Heart left ventricle (tissue), 16 donors: ENCODE measurements around the gene CETN2. TPM values are rescaled to one million over a fixed set of nuclear protein-coding genes. Genes with fewer than 3 reads are reported as not detected.
"Not testable (repeated sequence)": the region's sequence is repeated elsewhere in the genome, so short reads cannot be mapped to it uniquely, and the experiment has no call there.

Experiments used
- ATAC-seq, 4 donors: fragments of 200-7000 bp; cut with Tn5 transposase; one replicate each; pipeline ENCODE4 v1.9.1; 2020 to 2022; ENCODE audit warnings: moderate library complexity in 4 of 4, mild to moderate bottlenecking in 3 of 4, moderate number of reproducible peaks in 1 of 4
- DNase-seq, 5 donors: peaks; one replicate each; pipeline ENCODE4 v3.0.0-alpha.2; 2020
- H3K27ac ChIP-seq, 12 donors: fragments of 200-600 bp; sonication (generic) in 4 of 12; one replicate each; pipeline versions ENCODE4 v1.5.0 to v1.8.0; 2016 to 2022; ENCODE audit warnings: mild to moderate bottlenecking in 2 of 12
- H3K27me3 ChIP-seq, 9 donors: fragments of 200-600 bp; sonication (generic) in 2 of 9; one replicate each; pipeline versions ENCODE4 v1.5.1 to v1.8.0; 2016 to 2022; ENCODE audit warnings: mild to moderate bottlenecking in 3 of 9
- H3K36me3 ChIP-seq, 9 donors: fragments of 200-600 bp; sonication (generic) in 2 of 9; one replicate each; pipeline versions ENCODE4 v1.5.0 to v1.8.0; 2018 to 2022; ENCODE audit warnings: mild to moderate bottlenecking in 2 of 9
- H3K4me1 ChIP-seq, 12 donors: fragments of 200-600 bp; sonication (generic) in 4 of 12; one replicate each; pipeline versions ENCODE4 v1.5.0 to v1.8.0; 2016 to 2022; ENCODE audit warnings: mild to moderate bottlenecking in 3 of 12
- H3K4me3 ChIP-seq, 12 donors: fragments of 200-600 bp; sonication (generic) in 4 of 12; one replicate each; pipeline versions ENCODE4 v1.5.0 to v1.8.0; 2017 to 2022; ENCODE audit warnings: mild to moderate bottlenecking in 9 of 12, moderate library complexity in 4 of 12
- H3K9me3 ChIP-seq, 12 donors: fragments of 200-600 bp; sonication (generic) in 4 of 12; one replicate each; pipeline versions ENCODE4 v1.5.0 to v1.8.0; 2016 to 2022; ENCODE audit warnings: mild to moderate bottlenecking in 1 of 12
- CTCF ChIP-seq, 12 donors: fragments of 200-600 bp; sonication (generic) in 4 of 12; IDR thresholded peaks; one replicate each; pipeline versions ENCODE4 v1.5.0 to v1.8.0; 2018 to 2022; ENCODE audit warnings: antibody characterized with exemption in 12 of 12, mild to moderate bottlenecking in 5 of 12
- POLR2A ChIP-seq, 2 donors: fragments of 450-650 bp; IDR thresholded peaks; one replicate each; pipeline ENCODE4 v1.6.1; 2017; ENCODE audit warnings: antibody characterized with exemption in 2 of 2, mild to moderate bottlenecking in 2 of 2, moderate library complexity in 2 of 2
- WGBS, 4 donors: extraction: QIAGEN DNeasy Blood & Tissue Kit in 2 of 4; methylation state at CpG; one replicate each; pipeline versions ENCODE4 v1.1.5 to v1.1.7; 2013 to 2018; 5-methylcytosine and 5-hydroxymethylcytosine counted together
- intact Hi-C, 10 donors: fragments of 100-400 bp; cut with DNase I; formaldehyde crosslinking; loops; one replicate each; pipeline versions ENCODE4 v1.11.1 to v1.14.2; 2022
- polyA plus RNA-seq, 2 donors: library from polyadenylated mRNA; stranded (reverse); fragments of 200-250 nt; gene quantifications; one replicate each; pipeline ENCODE4 v1.2.3, GENCODE V29; 2013
- total RNA-seq, 9 donors: library from RNA; depleted of rRNA in 2 of 9; stranded (reverse); fragments of >200 nt in 2 of 9; fragmentation: NEBNext Ultra II Directional in 3 of 9; extraction: Animal tissue kit (Norgen Biotek cat#: 25700) in 3 of 9; gene quantifications; one replicate each; pipeline versions ENCODE4 v1.1.0 to v1.2.4, GENCODE V29; 2016 to 2023
- donor health status: ischemic (EF 13 %, LVEDD 7.1; RV severe dilation, severe dysfunction).
- donor health status: healthy with polysubstance abuse.
- donor health status: DM: no; HTN: yes; CAD: no.
- donor health status: DM: no; HTN: no; CAD: no.
- donor health status: ischemic (EF 25% LVEDD 6.9; RV normal size, moderate dysfunction).
- donor health status: ischemic (EF 25% LVEDD 5.7; RV mildly dilated, moderate dysfunction).
- donor health status: healthy.
- donor health status: DM: yes; HTN: yes; CAD: no.
- donor health status: ischemic (EF 35%, LVEDD 5.7; RV mildly dilated, moderate dysfunction).
- donor health status: nonischemic (EF 11% LVEDD 7.7; RV severe dilation, severe dysfunction).
- donor health status: DM: yes; HTN: yes; CAD: no.
- donor health status: PGD.
- donor health status: ischemic (EF 29% LVEDD 5.4; RV normal size, mild dysfunction).
- donor health status: nonischemic (EF 23%, LVEDD 6.1; RV moderate dilation, normal function).

CETN2 gene
- total and polyA plus RNA-seq, 11 donors, result 18.8 to 37.0 (median 25.8) TPM

- H3K27me3 ChIP-seq, result peaks cover 0 to 31% (median 0%) of the 10 kb centered on the region in 9 donors
- H3K36me3 ChIP-seq, result no peaks in the 10 kb centered on the region
- no peaks in the 10 kb centered on the region for H3K4me1 ChIP-seq
- intact Hi-C loops, result loop anchor here in 1 of 10 donors (10.0 kb wide), 2 partner anchors 168 to 1058 kb away; no protein-coding TSS in a partner anchor
- ATAC-seq (no peak), DNase-seq (no peak)
- 53 to 69% (median 59%) methylated on average over 5 of the region's 5 CpGs for WGBS, 4 donors
- H3K4me3 ChIP-seq, result no peak overlapping the region
- H3K9me3 ChIP-seq, result no peaks in the 10 kb centered on the region
- no peak overlapping the region for H3K27ac ChIP-seq
- TF ChIP-seq CTCF (IDR thresholded peaks at IDR 0.05), result no peak
- TF ChIP-seq POLR2A (IDR thresholded peaks at IDR 0.05), result no peak
Measured at GRCh38 chrX:152813206-152813605, 17.4 kb downstream of the CETN2 start.

DNA sequence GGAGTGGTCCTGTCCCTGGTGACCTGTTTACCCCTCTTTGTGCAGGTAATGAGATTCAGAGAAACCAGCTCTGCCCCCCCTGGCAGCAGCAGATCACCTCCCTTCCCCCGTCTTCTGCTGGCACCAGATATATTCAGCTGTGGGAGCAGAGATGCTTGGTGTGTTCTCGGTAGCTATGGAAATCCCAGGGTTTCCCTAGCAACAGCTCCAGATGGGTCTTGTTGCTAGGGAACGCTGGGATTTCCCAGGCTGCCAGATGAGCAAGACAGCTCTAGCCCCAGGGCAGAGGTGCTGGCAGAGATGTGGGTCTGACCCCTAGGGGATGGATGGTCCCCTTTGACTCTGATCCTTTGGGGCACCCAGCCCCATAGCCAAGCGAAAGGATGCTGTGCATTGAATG lies 20.2 kb downstream of the CETN2 start:
- Histone ChIP-seq H3K4me3 (no peak overlapping the region), H3K36me3 (no peaks in the 10 kb centered on the region), H3K27ac (no peak overlapping the region), H3K27me3 (peaks cover 0 to 33% (median 0%) of the 10 kb centered on the region in 9 donors), H3K9me3 (no peaks in the 10 kb centered on the region), H3K4me1 (no peaks in the 10 kb centered on the region)
- ATAC-seq (no peak), DNase-seq (no peak)
- 53 to 59% (median 55%) methylated on average over 3 to 4 of the region's 4 CpGs for WGBS, 4 donors
- intact Hi-C loops, result loop anchor here in 1 of 10 donors (10.0 kb wide), 2 partner anchors 166 to 1056 kb away; no protein-coding TSS in a partner anchor
- no peak for TF ChIP-seq POLR2A (IDR thresholded peaks at IDR 0.05)
- no peak for TF ChIP-seq CTCF (IDR thresholded peaks at IDR 0.05)

GRCh38 chrX:152806035-152806434 lies 24.5 kb downstream of the CETN2 start:
- no peak overlapping the region for H3K27ac ChIP-seq
- DNase-seq, result no peak
- no peaks in the 10 kb centered on the region for H3K4me1 ChIP-seq
- no peak overlapping the region for H3K4me3 ChIP-seq
- no peak for TF ChIP-seq POLR2A (IDR thresholded peaks at IDR 0.05)
- TF ChIP-seq CTCF (IDR thresholded peaks at IDR 0.05), result no peak
- no peaks in the 10 kb centered on the region for H3K36me3 ChIP-seq
- intact Hi-C loops, result no loop called here
- H3K9me3 ChIP-seq, result no peaks in the 10 kb centered on the region
- H3K27me3 ChIP-seq, result peaks cover 0 to 31% (median 0%) of the 10 kb centered on the region in 9 donors
- no peak for ATAC-seq
- WGBS, 4 donors, result 68 to 78% (median 74%) methylated on average over 4 of the region's 4 CpGs

DNA sequence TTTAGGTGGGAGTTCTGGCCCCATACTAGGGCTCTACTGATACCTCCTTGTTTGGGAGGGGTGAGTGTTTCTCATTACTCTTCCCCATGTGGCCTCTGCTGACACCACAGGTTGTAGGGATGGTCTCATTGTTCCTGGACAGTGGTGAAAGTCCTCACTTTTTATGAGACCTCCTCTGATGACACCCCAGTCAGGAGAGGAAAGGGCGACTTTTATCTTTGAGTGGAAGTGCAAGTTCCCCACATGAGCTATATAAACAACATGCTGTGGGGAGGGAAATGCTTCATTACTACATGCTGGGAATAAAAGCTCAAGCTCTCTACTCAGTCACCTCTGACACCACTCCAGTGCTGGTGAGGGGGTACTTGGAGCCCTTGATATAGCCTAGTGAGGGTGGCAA lies 31.6 kb downstream of the CETN2 start:
- Histone ChIP-seq H3K4me3 (no peak overlapping the region), H3K9me3 (no peaks in the 10 kb centered on the region), H3K36me3 (no peaks in the 10 kb centered on the region), H3K4me1 (no peaks in the 10 kb centered on the region), H3K27ac (no peak overlapping the region), H3K27me3 (peaks cover 0 to 10% (median 0%) of the 10 kb centered on the region in 9 donors)
- WGBS, 4 donors, result 44 to 82% (median 66%) methylated on average over 1 of the region's 1 CpG
- TF ChIP-seq CTCF (IDR thresholded peaks at IDR 0.05), result no peak
- ATAC-seq (no peak), DNase-seq (no peak)
- intact Hi-C loops, result no loop called here

DNA sequence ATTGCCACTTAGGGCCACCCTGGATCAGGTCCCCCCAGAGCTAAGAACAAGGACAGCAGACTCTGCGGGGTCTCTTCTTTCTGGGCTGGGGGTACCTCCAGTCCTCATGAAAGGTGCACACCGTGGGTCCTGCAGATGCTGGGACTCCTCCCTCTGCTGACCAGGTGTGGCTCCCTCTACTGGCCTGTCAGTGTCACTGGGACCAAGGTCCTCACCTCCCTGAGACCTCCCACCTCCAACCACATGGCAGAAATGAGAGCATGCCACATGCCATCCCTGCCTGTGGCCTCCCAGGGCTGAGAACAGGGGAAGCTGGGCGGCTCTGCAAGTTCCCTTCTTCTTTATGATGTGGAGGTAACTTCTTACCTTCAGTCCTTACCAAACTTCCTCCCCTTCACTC lies 43.5 kb downstream of the CETN2 start:
- H3K4me1 ChIP-seq, H3K27me3 ChIP-seq, H3K36me3 ChIP-seq, ATAC-seq, H3K9me3 ChIP-seq, DNase-seq, intact Hi-C loops, H3K4me3 ChIP-seq, H3K27ac ChIP-seq: not testable (repeated sequence)
- WGBS, 4 donors, result no CpG with 5 or more reads among the region's 3 CpGs
